GM11168 (cell line): ENCODE measurements around the gene ASCL1.

Experiments used
- in situ Hi-C: fragments of 300-500 bp; cut with MboI; formaldehyde crosslinking; loops from one replicate; pipeline ENCODE4 v1.12.0; 2022; ENCODE audit warnings: low sequenced_read_pairs; ENCODE audit not compliant: unreplicated experiment

Gene ASCL1

GRCh38 chr12:102950950-102951619 is 6.4 kb upstream of the ASCL1 start:
- in situ Hi-C loops = no loop called here

- in situ Hi-C loops = no loop called here
Observed at GRCh38 chr12:102951841-102952240, 5.6 kb upstream of the ASCL1 start.

DNA sequence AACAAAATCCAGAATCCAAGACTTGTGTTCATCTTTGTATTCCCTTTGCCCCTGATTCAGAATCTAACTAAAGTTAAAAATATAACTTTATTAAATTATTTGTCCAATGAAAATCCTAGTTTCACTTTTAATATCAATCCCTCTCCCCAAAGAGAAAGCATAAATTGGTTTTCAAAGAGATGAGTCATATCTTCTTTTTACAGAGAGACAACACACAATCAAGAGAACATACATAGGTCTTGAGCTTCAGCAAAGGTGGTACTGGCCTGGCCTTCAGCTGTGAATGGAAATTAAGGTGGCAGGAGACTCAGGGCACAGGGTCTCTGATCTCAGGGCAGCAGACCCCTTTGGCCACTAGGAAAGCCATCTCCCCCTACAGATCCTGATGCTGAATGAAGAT is 4.3 kb upstream of the ASCL1 start:
- in situ Hi-C loops = no loop called here

DNA sequence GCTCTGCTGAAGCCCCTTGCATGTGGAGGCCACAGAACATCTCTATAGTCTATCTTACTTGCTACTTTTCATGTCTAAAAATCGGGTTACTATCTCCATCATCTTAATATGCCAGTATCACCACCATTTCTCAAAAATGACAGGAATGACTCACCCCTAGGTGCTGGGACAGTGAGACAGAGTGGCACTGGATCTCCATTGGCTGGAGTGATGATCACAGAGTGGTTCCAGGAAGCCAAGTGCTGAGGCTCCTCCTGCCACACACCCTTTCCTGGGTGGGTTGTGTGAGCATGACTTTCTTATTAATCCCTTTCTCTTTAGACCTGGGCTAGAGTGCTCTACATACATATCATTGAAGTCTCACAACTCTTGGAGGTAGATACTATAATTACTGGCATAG is 3.3 kb upstream of the ASCL1 start:
- in situ Hi-C loops = no loop called here

- in situ Hi-C loops = no loop called here
Observed at GRCh38 chr12:102955926-102956737, 1.3 kb upstream of the ASCL1 start.

DNA sequence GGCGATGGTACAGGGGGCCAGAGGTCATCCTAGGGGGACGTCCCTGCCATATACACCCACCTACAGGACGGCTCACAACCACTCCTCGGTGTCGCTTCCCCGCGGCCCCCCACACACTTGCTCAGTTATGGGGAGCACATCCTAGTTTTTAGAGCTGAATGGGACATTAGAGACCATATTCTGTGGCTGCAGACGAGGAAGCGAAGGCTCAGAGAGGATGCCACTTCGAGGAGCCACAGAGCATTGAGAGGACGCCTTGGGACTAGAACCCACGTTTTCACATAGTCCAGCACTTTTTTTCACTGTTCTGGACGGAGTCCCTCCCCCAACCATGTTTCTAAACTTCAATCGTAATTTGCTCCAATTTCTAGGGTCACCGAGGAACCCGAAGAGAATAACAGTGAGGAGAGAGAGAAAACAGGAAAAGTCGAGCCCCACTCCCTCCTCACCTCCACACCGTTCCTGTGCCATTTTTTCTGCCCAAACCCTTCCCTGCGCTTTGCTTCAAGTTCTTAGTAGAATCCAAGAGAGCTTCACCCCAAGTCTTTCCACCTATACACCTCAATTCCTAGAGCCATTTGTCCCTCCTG is 641 bp upstream of the ASCL1 start:
- in situ Hi-C loops = no loop called here

DNA sequence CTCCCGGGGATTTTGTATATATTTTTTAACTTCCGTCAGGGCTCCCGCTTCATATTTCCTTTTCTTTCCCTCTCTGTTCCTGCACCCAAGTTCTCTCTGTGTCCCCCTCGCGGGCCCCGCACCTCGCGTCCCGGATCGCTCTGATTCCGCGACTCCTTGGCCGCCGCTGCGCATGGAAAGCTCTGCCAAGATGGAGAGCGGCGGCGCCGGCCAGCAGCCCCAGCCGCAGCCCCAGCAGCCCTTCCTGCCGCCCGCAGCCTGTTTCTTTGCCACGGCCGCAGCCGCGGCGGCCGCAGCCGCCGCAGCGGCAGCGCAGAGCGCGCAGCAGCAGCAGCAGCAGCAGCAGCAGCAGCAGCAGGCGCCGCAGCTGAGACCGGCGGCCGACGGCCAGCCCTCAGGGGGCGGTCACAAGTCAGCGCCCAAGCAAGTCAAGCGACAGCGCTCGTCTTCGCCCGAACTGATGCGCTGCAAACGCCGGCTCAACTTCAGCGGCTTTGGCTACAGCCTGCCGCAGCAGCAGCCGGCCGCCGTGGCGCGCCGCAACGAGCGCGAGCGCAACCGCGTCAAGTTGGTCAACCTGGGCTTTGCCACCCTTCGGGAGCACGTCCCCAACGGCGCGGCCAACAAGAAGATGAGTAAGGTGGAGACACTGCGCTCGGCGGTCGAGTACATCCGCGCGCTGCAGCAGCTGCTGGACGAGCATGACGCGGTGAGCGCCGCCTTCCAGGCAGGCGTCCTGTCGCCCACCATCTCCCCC is 777 bp downstream of the ASCL1 start:
- in situ Hi-C loops = no loop called here

DNA sequence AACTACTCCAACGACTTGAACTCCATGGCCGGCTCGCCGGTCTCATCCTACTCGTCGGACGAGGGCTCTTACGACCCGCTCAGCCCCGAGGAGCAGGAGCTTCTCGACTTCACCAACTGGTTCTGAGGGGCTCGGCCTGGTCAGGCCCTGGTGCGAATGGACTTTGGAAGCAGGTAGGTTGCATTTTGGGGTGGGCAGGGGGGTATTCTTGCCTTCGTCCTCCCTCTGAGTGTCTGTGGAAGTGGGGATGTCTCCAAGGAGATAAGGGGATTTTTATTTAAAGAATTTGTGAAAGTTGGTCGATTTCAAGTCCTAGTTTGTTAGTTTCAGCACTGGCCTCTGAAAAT is 1.3 kb downstream of the ASCL1 start:
- in situ Hi-C loops = no loop called here

DNA sequence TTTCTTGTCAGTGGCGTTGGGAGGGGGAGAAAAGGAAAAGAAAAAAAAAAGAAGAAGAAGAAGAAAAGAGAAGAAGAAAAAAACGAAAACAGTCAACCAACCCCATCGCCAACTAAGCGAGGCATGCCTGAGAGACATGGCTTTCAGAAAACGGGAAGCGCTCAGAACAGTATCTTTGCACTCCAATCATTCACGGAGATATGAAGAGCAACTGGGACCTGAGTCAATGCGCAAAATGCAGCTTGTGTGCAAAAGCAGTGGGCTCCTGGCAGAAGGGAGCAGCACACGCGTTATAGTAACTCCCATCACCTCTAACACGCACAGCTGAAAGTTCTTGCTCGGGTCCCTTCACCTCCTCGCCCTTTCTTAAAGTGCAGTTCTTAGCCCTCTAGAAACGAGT is 1.9 kb downstream of the ASCL1 start:
- in situ Hi-C loops = no loop called here

- in situ Hi-C loops = no loop called here
Observed at GRCh38 chr12:102960766-102961465, 3.4 kb downstream of the ASCL1 start.

GRCh38 chr12:102961466-102961855 is 4.0 kb downstream of the ASCL1 start:
- in situ Hi-C loops = no loop called here

GRCh38 chr12:102962532-102962931 is 5.1 kb downstream of the ASCL1 start:
- in situ Hi-C loops = no loop called here

DNA sequence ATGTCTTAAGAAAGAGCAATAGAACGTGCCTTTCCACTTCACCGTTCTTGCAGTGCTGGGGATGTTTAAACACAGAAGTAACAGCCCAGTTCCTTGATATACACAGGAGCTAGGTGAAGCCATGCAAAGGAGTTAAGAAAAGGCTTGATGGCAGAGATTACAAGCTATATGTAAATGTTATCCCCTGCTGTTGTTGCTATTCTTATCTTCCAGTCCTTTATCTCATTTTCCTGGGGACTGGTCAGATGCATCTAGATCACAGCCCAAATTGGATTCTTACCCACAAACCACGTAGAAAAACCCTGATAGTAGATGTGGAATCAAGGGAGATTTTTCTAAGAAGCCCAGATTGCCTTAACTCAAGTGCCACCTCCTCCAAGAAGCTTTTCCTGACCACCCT is 5.5 kb downstream of the ASCL1 start:
- in situ Hi-C loops = no loop called here

DNA sequence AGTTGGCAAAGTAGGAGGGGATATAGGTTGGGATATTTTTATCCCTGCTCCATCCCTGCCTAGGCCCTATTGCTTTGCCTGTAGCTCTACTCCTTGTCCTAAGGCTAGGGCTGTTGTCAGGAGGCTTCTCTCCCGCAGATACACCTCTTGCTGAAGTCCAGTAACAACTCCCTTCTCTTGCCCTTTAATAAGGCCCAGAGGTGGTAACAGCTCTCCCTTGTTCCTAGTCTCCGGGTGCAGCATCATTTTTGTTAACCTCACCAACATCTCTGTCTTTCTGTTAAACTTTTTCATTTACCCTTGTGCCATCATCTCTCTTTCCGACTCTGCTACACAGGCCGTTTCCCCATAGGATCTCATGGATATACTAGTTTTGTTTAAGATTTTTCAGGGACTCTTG is 6.3 kb downstream of the ASCL1 start:
- in situ Hi-C loops = no loop called here

DNA sequence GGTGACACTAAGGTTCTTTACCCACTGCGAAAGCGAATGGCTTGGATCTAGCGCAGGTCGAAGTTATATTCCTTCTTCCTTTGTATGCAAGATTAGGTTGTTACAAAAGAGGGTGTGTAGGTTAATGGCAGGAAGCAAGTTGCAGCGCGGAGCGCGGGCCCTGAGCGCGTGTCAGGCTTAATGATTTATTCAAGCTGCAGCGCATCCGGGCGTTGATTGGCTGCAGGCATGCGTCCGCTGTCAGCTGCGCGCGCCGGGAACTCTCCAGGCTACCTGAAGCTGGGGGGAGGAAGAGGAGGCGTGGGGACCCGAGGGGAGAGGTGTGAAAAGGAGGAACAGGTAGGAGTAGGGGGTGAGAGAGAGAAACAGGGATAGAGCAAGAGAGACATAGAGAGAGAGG is 7.4 kb downstream of the ASCL1 start:
- in situ Hi-C loops = no loop called here

DNA sequence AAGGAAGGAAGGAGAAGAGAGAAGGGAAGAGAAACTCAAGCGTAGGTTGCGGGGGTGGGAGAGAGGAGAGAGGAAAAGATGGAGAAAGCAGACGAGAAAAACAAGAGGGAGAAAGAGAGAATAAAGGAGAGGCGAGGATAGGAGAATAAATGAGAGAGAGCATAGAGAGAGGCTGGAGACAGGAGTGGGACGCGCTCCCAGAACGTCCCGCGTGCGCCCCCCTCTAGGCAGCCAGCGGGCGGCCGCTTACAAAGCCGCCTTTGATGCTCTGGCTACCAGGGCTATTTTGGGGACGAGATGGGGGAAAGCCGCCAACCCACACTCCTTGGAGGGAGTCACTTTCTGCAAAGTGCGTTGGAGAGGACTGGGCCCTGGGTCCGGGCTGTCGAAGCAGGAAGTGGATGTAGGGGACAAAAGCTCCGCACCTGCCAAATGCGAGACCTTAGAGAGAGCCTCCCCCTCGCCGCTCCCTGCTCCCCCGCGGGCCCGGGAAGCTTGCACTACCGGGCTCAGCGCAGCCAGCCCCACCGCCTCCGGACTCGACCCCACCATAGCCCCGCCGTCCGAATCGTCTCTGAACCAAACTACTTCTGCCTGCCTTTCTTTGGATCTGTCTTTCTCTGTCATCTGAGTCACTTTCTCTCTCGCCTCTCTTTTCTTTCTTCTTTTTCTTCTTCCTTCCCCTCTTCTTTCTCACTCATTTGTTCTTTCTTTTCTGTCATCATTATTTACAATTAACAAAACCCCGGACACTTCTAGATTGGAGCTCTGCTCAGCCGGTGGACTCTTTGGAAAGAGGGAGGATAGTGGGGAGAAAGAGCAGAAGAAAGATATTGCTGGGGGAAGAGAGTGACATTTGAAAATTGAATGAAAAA is 8.0 kb downstream of the ASCL1 start:
- in situ Hi-C loops = no loop called here

DNA sequence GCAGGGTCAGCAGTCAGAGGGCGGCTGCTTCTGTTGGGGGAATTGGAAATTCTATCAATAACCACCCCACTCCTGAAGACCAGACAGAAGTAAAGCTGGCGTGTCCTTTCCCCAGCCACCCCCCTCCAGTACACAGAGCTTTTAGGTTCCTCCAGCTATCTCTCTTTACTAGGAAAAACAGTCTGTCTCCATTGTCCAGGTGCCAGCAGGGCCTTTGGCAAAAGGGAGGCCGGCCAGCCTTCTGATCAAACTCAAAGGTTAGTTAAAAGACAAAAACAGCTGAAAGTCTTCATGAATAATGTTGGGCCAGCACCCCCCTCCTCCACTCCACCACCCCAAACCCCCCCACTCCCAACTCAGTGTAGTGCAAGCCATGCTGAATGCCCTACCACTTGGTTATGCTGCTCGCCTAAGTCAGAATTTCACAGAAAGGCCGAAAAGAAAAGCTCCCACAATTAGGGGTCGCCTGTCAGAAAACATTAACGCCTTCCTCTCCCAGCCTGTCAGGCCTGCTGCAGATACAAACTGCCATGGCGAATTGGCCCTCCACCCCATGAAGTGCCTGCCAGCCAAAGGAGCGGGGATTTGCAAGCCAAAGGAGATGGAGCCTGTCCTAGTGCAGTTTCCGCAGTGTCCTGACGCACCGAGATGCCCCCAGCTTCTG is 8.9 kb downstream of the ASCL1 start:
- in situ Hi-C loops = no loop called here

DNA sequence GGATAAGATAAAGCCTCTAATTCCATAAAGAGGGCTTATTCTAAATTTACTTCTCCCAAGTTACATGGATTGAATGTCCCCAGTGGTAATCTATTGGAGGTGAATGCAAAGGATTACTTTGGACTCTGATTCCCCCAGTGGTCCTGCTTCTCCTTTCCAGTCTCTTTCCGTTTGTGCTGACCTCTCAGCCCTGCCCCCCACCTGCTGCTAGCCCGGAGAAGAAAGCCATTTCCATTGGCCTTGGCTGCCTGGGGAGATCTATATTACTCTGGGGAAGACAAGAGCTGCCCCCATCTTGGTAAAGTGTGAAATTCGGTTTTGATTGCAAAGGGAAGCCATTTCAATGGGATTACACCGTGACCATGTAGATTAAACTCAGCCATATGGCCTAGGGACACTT is 13.3 kb downstream of the ASCL1 start:
- in situ Hi-C loops = no loop called here

DNA sequence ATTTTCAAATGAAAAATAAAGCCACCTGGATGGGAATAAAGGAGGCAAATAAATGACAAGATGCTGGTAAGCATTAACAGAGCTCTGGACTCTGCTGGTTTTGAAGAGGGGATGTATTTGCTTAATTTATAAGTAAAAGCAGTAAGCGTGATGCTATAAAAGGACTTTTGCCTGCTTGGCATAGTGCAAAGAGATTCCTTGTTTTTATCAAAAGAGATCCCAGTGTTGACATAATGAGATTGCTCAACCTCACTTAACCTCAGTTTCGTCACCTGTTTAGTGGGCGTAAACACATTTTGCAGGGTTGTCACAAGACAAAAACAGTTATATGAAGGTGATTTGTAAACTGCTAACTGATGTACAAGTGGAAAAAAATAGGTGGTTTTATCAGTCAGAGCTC is 13.8 kb downstream of the ASCL1 start:
- in situ Hi-C loops = no loop called here
